ENCODE results near the gene MDM2.

GRCh38 chr12:68761901-68762630, 45.9 kb upstream of the MDM2 start:
- TF ChIP-seq CTCF (IDR thresholded peaks at IDR 0.05) (no peak), POLR2A (IDR thresholded peaks at IDR 0.05) (no peak), POLR2AphosphoS5 (IDR thresholded peaks at IDR 0.05) (no peak)
